ENCODE results near the gene PPP1R9B.

Gene PPP1R9B

DNA sequence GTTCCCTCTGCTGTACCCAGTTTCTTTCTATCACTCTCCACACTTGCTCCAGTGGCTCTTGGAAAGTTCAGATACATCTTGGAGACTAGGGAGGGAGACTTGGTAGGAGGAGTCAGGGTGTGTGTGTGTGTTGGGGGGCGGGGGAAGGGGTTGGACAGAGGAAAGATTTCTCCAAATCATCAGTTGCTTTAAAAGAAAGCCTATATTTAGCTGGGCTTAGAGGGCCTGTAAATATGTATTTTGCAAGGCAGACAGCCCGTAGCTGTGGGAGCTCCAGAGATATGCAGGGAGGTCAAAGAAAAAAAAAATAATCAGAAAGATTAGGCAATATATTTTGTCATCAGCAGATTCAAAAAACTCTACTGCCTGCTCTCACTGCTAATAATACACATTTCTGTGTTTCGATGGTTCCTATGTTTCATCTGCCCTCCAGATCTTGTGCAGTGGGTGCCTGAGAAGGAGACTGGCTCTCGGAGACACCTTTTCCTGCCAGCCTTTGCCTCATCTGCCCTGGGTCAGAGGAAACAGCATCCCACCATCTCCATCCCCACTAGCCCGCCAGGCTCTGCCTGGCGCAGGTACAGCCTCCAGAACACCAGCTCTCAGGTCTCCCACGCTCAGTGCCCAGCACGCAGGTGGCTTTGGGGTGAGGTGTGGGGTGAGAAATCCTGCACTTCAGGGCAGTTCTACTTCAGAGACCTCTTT lies 4.8 kb upstream of the PPP1R9B start:
- DNase-seq (ENCODE audit: low read depth) = peak; percentile 64

DNA sequence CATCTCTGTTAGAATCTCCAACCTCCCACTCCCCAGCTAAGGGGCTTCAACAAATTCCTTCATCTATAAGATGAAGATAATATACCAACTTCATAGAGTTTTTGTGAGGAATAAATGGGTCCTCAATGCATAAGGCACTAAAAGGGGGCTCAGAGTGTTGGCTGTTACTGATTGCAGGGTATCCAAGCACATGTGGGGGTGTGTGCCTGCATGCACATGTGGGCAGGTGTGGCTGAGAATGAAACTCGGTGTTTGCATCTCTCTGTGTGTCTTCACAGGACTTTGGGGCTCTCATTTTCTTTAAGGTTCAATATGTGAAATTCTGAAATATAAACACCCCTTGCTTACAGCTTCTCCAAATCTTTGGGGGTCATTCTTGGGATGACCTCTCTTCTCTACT lies 4.1 kb upstream of the PPP1R9B start:
- DNase-seq (ENCODE audit: low read depth) = no peak

GRCh38 chr17:50153650-50154575 lies 3.4 kb upstream of the PPP1R9B start:
- no peak for DNase-seq (ENCODE audit: low read depth)

DNA sequence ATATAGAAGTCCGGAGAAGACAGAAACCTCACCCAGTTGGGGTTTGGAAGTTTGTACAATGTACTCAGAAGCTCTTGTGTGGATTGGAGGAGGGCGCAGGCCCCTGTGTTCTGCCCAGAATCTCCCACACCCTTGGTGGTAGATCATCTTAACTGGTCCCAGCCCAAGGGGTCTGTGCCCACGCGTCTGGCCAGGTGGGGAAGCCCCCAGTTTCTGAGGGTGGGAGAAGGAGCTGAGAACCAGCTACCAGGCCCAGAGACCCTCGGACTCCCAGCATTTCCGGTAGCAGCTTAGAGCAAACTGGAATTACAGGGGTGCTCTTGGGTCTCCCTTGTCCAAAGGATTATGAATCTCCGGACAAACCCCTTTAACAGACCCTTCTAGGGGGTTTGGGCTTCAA lies 2.3 kb upstream of the PPP1R9B start:
- DNase-seq (ENCODE audit: low read depth) = no peak

- DNase-seq (ENCODE audit: low read depth) = peak; percentile 76
These were observed 1.6 kb upstream of the PPP1R9B start for GRCh38 chr17:50151937-50152547.

- peak; percentile 86 for DNase-seq (ENCODE audit: low read depth)
These were observed 812 bp upstream of the PPP1R9B start for GRCh38 chr17:50151041-50151936.

DNA sequence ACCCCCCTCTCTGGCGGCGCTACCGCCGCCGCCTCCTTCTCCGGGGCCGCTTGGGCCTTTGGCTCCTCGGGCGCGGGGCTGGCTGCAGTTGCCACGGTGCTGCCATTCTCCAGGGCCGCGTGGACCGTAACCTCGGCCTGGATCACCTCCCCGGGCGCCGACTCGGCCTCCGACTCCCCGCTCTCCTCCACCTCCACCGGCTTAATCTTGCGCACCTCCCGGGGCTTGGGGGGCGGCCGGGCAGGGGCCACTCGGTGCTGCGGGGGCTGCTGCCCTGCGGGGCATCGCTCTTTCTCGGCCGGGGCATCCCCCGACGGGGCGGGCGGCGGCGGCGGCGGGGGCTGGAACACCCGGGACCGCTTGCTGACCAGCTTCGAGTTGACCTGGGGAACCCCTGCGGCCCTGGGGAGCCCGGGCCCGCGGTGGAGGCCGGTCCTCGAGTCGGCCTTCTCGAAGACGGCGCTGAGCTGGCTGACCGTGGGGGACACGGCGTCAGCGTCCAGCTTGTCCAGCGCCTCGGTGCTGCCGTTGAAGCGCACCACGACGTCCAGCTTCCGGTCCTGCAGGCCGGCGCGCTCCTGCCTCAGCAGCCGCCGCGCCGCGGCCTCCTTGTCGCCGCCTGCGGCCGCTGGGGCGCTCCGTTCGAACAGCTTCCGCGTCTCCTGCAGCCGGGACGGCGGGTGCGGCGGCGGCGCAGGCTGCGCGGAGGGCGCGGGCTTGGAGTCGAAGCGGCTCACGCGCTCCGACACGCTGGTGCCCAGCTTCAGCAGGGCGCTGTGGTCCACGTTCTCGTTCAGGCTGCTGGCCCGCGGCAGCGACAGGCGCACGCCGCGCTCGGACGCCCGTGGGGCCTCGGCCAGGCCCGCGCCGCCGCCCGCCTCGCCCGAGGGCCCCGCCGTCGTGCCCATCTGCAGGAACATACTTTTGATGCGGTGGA lies 792 bp downstream of the PPP1R9B start:
- no peak for DNase-seq (ENCODE audit: low read depth)

- no peak for DNase-seq (ENCODE audit: low read depth)
These were observed 1.4 kb downstream of the PPP1R9B start for GRCh38 chr17:50149091-50149416.

DNA sequence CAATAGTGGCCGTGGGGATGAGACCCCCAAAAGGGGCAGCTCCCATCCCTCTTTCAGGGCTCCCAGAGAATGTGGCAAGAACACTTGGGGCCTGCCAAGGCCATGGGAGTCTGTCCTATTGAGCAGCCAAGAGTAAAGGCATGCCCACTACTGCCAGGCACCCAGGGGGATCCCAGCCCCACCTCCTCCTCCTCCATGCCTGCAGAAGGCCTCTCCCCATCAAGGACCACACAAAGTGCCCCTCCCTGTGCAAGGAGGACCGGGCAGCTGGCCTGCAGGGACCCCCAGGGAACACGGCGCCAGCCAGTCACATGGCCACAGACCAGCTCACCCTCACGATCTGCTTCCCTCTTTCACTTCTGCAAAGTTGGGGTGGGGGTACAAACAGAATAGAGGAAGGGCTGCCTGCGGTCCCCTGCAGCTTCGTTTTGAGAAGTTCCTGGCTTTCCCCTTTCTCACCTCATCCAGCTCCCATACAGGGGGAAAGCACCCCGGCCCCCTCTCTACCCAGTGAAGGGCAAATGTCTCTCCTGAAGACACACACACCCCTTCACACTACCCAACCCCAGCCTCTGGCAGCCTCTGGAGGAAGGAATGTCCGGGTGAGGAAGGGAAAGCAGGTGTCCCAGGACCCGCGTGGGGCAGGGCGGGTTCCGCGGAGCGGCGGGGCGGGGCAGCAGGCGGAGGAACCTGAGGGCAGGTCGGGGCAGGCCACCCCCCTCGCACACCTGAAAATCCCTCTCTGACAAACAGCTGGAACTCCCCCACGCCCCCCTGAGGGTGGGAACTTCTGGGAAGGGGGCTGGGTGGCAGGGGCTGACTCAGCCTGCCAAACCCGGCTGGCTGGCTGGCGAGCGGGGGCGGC lies 2.0 kb downstream of the PPP1R9B start:
- DNase-seq (ENCODE audit: low read depth) = no peak

DNA sequence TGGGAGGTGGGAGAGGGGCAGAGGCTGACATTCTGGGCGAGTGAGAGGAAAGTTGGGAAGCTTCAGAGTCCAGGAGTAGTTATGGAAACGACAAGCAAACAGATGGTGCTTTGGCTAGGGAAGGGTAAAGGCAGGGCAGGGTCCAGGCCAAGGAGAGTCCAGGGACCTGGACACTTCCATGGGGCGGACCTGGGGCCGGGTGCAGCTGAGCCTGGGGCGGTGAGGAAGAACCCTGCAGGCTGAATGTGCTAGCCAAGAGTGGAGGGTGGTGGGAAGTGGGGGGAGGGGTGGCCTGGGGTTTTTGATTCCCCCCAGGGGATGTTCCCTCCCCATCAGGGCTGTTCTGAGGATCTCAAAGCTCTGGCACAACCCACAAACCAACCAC lies 2.6 kb downstream of the PPP1R9B start:
- no peak for DNase-seq (ENCODE audit: low read depth)

DNA sequence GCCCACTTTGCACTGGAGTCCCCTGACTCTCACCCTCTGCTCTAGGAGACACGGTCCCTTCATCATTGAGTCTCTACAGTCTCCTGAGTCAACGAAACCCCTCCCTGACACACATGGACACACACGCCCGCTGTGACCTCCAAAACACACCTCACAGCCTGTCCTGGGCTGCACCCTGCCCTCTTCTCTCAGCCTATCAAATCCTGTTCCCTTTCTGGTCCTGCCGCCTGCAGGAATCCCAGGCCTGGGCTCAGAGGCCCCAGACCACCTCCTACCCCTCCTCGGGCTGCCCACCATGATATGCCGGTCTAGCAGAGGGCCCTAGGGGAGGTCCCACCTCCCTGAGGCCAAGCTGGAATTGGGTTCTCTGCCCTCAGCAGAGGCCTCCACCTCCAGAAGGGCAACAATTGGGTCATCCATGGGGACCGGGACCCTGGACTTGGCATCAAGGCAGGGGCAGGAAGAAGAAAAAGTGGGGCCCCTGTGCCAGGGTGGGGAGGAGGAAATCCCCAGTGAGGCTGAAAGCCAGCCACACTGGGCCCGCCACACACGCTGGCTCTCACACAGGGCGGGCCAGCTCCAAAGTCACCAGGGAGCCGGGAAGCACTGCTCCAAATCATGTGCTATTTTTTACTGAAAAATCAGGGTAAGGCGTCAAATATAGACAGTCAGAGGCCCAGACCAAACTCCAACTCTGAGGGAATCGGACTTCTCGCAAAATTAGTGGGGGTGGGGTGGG lies 3.4 kb downstream of the PPP1R9B start:
- no peak for DNase-seq (ENCODE audit: low read depth)

GRCh38 chr17:50146230-50146926 lies 4.1 kb downstream of the PPP1R9B start:
- no peak for DNase-seq (ENCODE audit: low read depth)

GRCh38 chr17:50145532-50146229 lies 4.8 kb downstream of the PPP1R9B start:
- DNase-seq (ENCODE audit: low read depth) = no peak

DNA sequence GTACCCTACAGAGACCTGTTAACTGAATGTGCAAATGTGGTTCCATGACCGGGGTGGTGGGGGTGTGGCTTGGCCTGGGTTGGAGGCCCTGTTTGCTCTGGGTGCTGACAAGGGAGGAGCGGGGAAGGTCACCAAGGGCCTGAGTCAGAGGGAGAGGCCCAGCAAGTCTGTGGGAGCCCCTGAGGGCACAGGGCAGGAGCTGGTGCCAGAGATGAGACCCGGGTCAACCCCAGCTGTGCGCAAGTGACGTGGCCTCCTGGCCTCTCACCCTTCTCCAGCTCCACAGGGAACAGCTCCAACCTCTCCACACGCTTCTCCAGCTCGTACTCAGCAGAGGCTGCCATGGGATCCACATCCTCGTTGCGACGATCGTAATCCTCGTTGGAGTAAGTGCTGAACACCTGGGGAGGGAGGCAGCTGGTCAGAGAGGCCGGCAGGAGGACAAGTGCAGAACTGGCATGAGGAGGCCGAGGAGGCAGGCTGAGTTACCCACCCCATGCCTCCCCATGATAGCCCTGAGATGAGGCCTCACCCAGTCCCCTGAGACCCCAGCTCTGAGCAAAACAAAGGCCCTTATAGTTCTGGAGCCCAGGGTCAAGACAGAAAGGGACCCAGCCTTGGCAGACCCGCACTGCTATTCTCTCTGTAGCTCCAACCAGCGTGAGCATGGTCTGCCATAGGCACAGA lies 5.5 kb downstream of the PPP1R9B start:
- no peak for DNase-seq (ENCODE audit: low read depth)

DNA sequence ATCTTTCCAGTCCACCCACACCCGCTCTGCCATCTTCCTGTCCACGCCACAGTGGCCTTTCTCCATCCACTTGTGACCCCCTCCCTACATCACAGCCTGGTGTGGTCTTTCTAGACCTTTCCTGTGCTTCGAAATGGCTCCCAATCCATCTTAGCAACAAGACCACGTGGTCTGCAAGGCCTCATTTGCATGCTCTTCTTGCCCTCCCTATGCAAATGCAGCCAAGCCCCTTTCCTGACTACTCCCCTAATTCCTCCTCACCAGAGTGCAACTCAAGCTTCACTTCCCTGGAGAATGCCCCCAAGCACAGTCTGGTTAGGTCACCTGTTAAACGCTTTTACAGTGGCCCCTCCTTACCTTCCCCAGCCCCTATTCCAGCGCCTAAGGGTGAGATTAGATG lies 6.1 kb downstream of the PPP1R9B start:
- no peak for DNase-seq (ENCODE audit: low read depth)

DNA sequence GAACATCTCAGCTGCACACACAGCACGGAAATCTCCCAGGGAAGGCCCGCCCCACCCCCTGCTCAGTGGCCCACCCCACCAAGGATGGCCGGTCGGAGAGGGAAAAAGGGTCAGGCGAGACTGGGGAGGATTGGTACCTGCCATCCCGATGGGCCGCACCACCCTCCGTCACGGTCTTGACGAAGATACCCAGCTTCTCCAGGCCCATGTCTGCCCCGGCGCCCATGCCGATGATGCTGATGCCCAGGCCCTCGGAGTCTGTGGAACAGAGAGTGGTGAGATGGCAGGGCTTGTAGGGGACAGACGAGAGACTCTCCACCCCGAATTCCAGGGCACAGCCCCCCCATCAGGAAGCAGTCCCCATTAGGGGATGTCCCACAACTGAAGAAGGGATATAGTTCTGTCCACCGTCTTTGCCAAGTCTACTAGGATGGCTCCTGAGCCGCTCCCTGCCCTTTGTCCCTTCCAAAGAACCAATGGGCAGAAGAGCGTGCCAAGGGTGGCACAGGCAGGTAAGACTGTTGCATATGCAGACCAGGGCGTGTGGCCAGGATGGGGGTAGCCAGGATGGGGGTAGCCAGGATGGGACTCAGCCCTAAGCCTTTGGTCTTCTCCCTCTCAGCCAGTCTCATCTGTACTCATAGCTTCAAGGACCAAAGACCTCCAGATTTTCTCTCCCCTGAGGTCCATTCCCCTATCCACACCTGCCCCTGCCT lies 6.9 kb downstream of the PPP1R9B start:
- DNase-seq (ENCODE audit: low read depth) = no peak

- DNase-seq (ENCODE audit: low read depth) = no peak
These were observed 8.7 kb downstream of the PPP1R9B start for GRCh38 chr17:50141745-50142110.

All from stromal cell of bone marrow (primary cell).